Measurements from ENCODE around the gene ESD.

- TF ChIP-seq REST (tag by site-specific recombination; IDR thresholded peaks at IDR 0.05) (no peak), ZNF146 (tag by site-specific recombination; IDR thresholded peaks at IDR 0.05) (no peak), ZNF777 (tag by site-specific recombination; IDR thresholded peaks at IDR 0.05; ENCODE audit: borderline replicate concordance) (no peak), ZNF514 (tag by site-specific recombination; IDR thresholded peaks at IDR 0.05) (no peak), ZNF558 (tag by site-specific recombination; IDR thresholded peaks at IDR 0.05) (no peak), ZSCAN30 (tag by site-specific recombination; IDR thresholded peaks at IDR 0.05) (no peak), ZNF274 (IDR thresholded peaks at IDR 0.05; ENCODE audit: low read length) (no peak), ZNF274 (tag by site-specific recombination; IDR thresholded peaks at IDR 0.05; ENCODE audit: borderline replicate concordance) (no peak), ZNF645 (tag by site-specific recombination; IDR thresholded peaks at IDR 0.05) (no peak), ZNF174 (tag by site-specific recombination; IDR thresholded peaks at IDR 0.05) (no peak), ZNF792 (tag by site-specific recombination; IDR thresholded peaks at IDR 0.05) (no peak), ZNF548 (tag by site-specific recombination; IDR thresholded peaks at IDR 0.05) (no peak)
- TF ChIP-seq, protein P1, sequence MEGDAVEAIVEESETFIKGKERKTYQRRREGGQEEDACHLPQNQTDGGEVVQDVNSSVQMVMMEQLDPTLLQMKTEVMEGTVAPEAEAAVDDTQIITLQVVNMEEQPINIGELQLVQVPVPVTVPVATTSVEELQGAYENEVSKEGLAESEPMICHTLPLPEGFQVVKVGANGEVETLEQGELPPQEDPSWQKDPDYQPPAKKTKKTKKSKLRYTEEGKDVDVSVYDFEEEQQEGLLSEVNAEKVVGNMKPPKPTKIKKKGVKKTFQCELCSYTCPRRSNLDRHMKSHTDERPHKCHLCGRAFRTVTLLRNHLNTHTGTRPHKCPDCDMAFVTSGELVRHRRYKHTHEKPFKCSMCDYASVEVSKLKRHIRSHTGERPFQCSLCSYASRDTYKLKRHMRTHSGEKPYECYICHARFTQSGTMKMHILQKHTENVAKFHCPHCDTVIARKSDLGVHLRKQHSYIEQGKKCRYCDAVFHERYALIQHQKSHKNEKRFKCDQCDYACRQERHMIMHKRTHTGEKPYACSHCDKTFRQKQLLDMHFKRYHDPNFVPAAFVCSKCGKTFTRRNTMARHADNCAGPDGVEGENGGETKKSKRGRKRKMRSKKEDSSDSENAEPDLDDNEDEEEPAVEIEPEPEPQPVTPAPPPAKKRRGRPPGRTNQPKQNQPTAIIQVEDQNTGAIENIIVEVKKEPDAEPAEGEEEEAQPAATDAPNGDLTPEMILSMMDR (tag by site-specific recombination; IDR thresholded peaks at IDR 0.05): no peak
Measured at GRCh38 chr13:46812301-46812797, 15.4 kb upstream of the ESD start.

Data from HEK293 (cell line).